Suprapubic skin (tissue), 3 donors: ENCODE results near the gene UGT1A3.

Experiments
- CTCF ChIP-seq, 2 donors: fragments of 200-600 bp in 1 of 2; fragments of 450-650 bp in 1 of 2; sonication (generic) in 1 of 2; IDR thresholded peaks; one replicate each; pipeline ENCODE4 v1.5.1; 2016 to 2019; ENCODE audit warnings: antibody characterized with exemption in 2 of 2, mild to moderate bottlenecking in 1 of 2, moderate library complexity in 1 of 2
- EP300 ChIP-seq: sonication (generic); formaldehyde crosslinking; IDR thresholded peaks from one replicate; pipeline ENCODE4 v1.6.1; 2017; ENCODE audit warnings: antibody characterized with exemption

- TF ChIP-seq EP300, result no peak
- no peak for TF ChIP-seq CTCF (IDR thresholded peaks at IDR 0.05)
These were observed 39.3 kb upstream of the UGT1A3 start for GRCh38 chr2:233689501-233689900.
